ENCODE data around the gene CHADL.

DNA sequence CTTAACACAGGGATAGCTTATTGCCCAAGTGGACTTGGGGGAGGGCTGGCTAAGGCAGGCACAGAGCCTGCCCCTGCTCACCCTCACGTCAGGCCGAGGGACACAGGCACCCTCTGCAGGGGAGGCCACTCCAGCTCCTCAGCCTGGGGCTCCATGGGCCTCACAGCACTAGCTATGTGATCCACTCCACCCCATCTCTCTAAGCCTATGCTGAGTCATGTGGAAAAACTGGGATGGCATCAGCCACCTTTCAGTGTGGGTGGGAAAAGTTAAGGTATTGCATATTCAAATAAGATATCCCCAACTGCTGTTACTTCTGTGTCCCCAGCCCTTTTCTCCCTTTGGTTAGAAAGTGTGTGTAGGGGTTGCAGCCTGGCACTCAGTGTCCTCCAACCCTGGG lies 23.0 kb upstream of the CHADL start:
- TF ChIP-seq, protein P1, sequence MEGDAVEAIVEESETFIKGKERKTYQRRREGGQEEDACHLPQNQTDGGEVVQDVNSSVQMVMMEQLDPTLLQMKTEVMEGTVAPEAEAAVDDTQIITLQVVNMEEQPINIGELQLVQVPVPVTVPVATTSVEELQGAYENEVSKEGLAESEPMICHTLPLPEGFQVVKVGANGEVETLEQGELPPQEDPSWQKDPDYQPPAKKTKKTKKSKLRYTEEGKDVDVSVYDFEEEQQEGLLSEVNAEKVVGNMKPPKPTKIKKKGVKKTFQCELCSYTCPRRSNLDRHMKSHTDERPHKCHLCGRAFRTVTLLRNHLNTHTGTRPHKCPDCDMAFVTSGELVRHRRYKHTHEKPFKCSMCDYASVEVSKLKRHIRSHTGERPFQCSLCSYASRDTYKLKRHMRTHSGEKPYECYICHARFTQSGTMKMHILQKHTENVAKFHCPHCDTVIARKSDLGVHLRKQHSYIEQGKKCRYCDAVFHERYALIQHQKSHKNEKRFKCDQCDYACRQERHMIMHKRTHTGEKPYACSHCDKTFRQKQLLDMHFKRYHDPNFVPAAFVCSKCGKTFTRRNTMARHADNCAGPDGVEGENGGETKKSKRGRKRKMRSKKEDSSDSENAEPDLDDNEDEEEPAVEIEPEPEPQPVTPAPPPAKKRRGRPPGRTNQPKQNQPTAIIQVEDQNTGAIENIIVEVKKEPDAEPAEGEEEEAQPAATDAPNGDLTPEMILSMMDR (IDR thresholded peaks at IDR 0.05), result no peak
- TF ChIP-seq POLR2A (IDR thresholded peaks at IDR 0.05) (no peak), POLR2AphosphoS5 (IDR thresholded peaks at IDR 0.05; ENCODE audit: insufficient read depth in 1 of 2, low read depth in 1 of 2) (no peak)
